HG02884 (cell line): Measurements from ENCODE around the gene FBXO7.

Experiments
- ATAC-seq: cut with Tn5 transposase; IDR thresholded peaks from one replicate; pipeline ENCODE4 v1.9.1; 2021; ENCODE audit warnings: mild to moderate bottlenecking, moderate library complexity; ENCODE audit not compliant: unreplicated experiment

FBXO7 gene

DNA sequence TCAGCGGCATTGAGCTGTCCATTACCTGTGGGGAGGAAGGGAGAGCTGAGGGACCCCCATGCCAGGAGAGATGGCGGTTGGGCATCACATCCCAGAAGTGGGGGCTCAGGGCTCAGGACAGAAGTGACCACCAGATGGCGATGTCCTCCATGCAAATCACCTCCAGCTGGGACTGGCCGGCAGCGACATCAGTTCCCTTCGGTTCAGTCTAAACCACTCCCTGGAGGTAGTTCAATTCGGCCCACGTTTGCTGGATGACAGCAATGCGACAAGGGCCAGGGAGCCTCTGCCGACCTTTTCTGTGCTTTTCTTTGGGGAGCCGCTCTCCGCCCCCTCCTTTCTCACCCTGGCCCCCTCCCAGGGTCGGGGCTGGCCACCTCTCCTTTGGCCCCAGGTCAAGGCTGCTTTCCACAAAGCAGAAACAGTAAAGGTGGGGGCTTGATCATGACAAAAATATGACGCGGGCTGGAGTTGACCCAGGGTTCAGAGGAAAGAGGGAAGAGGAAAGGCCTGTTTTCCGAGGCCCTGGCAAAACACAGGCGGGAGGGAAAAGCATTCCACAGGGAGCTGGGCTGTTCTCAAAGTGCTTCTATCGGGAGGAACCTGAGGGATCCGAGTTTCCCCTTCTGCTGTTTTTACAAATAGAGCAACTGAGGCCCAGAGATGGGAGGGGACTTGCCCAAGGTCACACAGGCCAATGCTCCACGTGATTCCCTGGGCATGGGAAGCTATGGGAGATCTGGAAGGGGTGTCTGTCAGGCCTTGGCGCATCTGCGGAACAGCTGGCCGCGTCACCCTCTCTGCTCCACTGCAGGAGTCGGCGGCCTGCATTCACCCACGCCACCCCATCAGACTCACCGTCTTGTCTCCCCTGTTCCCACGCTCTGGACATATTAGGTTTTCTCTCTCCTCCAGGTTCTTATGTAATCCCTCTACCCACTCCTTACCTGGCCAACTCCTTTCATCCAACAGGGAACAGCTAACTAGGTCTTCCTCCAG lies 54.7 kb downstream of the FBXO7 start:
- ATAC-seq, result no peak

DNA sequence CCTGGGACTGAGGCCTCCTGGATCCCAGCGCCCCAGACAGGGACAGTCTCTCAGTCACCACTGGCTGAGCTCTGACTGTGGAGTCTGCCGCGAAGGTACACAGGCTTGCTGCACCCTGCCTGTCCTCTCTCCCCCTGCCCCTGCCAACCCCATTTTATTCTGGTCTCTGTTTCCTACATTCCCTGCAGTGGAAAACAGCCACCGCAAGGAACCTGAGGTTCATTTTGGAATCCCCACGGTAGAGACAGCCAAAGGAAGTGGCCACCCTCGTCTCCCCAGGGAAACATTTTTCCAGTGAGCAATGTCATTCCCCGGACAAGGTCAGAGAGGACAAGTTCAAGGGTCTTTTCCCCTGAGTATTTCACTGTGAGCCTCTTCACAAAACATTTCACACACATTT lies 56.6 kb downstream of the FBXO7 start:
- no peak for ATAC-seq

DNA sequence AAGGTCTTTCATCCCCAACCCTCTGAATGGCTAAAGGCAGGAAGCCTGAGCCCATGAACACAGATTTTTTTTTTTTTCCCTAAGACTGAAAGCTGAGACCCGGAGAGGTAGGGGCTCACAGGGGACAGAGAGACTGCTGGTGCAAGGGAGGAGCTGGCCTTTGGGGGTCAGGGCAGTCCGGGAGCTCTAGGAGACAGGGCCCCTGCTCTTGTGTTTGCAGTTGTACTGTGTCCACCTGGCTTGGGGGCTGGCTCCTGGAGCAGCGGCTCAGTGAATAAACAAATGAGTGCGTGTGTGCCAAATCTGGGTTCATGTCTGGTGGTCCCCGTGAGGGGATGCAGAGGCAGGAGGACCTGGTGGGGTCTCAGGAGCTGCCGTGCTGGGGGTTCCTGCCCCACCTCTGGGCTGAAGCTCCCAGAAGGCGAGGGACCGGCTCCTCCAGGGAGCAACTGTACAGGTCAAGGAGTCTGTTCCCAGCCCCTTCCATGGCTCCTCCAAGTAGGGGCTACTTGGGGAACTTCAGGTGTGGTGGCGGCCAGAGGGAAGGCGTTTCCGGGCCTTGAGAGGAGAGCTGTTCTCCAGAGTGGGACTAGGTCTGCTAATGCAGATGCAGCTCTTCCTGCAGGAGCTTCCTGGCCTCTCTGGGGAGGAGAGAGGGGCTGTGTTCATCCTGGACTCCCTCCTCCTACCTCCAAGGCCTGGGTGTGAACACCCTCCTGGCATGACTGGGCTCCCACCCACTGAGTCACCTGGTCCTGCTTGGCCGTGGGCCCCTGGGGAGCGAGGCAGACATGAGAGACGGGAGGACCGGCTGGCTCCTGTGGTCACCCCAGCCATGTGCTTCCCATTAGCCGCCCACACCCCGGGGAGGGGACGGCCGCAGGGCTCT lies 57.6 kb downstream of the FBXO7 start:
- no peak for ATAC-seq

DNA sequence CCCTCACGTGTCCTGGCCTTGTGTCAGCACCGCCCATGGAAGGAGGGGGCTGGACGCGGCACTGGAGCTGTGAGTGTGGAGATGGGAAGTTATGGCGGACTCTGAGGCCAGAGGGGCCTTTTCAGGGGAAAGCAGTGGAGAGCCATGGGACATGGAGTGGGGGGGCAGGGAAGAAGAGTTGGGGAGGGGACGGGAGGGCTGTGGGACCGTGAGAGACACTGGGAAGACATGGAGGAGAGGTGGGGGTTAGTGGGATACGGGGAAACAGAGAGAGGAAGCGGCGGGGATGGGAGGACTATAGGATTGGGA lies 58.2 kb downstream of the FBXO7 start:
- ATAC-seq, result no peak

DNA sequence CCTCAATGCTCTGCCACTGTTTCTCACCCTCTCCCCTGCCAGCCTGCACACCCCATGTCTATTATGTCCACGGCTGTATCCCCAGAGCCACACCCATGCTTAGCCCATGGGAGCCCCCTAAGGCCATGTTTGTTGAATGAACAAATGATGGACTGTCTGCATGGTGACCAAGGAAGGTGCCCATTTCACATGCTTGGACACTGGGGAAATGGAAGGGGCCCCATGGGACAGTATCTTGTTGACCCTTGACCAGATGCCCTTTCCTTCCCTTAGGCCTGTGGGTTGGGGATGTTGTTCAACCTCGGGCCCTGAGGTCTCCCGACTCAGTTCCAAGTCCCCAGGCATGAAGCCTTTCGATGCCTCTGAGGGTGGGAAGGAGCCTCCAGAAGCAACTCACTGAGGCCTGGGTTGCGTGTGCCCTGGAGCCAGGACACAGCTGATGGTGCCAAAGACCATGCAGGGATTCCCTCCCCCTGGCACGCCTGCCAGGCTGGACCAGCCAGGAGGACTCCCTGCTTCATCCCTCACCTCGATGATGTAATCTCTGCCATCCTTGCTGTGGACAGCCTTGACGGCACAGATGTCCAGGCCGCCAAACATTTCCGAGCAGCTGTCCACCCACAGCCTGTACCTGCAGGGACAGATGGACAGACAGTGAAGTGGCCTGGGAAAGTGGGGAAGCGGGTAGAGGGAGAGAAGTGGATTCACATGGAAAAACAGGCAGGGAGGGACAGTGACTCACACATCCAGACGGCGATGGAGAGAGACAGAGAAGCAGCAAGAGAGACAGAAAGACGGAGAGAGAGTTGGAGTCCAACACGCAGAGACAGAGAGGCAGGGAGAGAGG lies 58.9 kb downstream of the FBXO7 start:
- ATAC-seq, result no peak

DNA sequence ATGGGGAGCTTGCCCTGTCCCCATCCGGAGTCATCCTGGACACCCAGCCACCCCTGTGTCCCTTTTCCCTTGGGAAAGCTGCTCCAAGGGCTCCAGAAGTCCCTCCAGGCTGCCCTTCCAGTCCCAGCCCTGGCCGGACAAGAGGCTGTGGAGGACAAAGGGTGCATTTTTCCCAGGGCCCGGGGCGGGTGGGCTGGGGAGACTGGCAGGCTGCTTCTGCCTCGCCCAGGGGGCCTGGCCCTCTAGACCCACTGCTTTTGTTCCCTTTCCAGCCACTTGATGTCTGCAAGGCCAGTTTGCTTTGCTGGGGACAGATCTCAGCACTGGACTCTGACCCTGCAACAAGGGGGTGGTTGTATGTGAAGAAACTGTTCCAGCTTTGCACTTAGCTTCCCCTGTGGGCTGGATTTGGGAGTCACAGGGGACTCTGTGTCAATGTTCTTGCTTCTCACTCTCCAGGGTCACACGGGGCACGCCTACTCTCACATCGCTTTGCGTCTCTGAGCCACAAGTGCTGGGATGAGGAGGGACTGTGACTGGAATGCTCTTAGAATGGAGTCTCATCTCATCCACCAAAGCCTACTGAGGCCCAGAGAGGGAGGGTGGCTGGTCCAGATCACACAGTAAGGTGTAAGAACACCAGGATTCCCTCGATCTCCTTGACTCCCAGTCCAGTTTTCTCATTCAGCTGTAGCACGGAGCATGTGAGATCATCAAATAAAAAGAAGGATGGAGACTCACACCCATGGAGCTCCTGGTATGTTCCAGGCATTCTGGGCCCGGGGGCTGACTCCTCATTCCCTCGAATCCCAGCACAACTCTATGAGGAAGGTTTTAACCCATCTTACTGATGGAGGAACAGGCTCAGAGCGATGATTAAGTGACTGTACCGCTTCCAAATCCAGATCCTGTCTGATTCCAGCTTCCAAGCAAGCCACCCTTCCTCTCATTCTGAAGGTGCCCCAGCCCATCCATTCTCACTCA lies 59.9 kb downstream of the FBXO7 start:
- ATAC-seq, result no peak

DNA sequence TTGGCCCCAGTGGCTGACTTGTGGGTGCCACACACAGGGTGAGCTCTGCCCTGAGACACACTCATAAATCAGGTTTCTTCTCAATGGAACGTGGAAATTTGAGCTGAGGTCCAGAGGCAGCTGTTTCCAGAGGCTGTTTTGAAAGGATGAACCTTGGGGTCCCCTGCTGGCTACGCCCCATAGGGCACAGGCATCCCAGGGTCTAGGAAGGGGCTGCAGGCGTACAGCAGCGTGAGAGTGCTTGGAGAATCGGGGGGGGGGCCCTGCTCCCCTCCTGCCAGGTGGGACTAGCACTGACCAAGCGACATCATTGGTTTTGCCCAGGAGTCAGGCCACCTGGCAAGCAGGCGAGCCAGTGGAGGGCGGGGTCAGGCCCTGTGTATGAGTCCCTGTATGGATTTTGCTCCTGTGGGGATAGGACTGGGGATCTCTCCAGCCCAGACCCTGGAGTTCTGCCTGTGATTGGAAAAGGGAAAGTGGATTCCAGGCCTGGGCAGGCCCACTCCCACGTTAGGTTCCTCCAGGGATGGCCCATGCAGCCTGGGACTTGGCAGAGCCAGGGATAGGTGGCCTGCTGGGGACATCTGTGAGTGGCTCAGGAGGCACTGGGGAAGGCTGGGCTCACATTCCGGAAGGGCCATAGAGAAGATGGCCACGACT lies 61.0 kb downstream of the FBXO7 start:
- ATAC-seq, result no peak

DNA sequence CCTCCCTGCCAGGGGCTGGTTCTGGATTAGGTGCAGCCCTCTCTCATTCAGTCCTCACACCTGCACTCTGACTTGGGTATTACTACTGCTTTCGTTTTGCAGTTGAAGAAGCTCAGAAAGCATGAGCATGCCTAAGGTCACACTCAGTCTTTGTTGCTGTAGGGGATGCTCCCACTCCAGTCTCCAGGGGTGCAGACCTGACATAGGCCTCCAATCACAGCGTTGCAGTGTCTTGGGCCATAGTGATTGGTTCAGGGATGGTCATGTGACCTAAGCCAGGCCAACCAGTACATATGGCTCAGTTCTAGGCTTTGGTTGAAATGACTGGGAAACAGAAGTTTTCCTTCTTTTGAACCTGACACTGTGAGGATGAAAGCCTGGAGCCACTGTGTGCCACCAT lies 61.7 kb downstream of the FBXO7 start:
- ATAC-seq, result no peak

DNA sequence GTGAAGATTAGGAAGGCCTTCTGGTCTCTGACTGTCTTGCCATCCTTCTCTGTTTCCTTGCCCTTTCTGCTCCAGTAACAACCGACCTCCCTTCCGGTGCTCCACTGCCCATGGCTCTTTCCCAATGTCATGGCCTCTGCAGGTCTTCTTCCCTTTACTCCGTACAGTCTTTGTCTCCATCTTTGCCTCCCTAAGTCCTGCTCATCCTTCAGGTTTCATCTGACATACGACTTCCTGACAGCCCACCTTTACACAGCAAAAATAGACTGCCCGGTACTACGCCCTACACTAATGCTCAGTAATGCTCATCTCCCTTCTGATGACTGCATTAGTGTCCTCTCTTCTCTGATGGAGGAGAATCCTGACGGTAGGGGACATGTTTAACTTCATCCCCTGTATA lies 63.9 kb downstream of the FBXO7 start:
- ATAC-seq, result no peak

DNA sequence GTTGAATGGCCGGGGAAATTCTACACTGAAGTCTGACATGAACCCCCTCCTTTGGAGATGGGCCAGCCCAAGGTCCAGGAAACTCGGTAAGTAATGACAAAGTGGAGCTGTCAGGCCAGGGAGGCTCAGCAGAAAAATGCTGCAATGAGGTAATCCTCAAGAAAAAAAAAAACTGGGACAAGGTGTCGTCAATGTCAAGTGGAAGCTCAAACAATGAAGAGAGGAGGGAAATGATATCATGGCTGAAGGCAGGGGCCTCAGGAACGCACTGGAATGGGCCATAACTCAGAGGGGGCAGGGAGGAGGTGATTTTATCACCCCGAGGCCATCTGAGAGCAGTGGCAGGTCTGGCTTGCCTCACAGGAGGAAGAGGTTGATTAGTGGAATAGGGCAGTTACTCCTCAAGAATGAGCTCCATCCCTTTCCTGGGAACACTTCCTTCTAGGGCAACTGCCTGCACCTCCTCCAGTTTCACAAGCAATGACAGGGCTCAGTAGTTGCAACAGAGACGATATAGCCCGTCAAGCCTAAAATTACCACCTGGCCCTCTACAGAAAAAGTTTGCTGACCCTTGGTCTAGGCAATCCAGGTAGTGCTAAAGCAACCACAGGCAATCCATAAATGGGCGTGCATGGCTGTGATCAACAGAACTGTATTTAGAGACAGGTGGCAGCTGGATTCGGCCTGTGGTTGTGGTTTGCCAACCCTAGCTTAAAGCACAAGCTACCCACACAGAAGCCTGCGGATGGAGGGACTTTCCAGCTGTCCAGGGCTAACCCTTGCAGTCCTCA lies 65.2 kb downstream of the FBXO7 start:
- no peak for ATAC-seq

DNA sequence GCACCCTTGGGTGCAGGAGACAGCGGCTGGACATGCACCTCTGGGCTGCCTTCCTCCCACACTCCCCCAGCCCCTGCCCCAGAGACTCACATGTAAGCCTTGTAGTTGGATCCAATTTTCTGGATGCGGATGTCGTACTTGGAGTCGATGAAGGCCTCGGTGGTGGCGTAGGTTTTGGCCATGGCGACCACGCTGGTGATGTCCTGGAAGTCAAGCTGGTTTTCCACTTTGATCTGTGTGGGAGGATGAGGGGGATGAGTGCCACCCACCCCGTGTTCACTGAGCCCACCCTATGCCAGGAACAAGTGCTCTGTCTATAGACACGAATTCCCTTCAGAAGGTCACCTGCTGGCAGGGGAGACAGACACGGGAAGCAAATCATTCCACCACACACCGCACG lies 66.9 kb downstream of the FBXO7 start:
- no peak for ATAC-seq

DNA sequence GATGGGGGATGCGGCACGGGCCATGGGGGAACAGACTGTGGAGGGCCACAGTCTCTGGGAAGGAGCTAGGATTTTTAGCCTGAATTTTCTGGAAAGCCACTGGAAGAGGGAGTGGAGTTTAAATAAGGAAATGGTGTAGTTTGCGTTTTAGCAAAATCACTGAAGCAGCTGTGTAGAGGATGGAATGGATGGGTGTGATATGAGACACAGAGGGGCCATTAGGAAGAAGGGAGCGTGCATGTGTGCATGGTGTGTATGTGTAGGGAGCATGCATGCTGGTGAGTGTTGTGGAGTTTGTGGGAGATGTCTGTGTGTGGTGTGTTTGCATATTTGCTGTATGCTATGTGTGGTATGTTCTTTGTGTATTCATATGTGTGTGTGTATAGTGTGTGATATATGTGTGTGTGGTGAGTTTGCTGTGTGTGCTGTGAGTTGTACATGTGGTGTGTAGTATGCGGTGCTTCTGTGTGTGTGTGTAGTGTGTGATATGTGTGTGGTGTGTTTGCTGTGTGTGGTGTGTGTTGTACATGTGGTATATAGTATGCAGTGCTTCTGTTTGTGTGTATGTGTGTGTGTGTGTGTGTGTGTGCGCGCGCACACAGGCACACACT lies 67.6 kb downstream of the FBXO7 start:
- no peak for ATAC-seq

DNA sequence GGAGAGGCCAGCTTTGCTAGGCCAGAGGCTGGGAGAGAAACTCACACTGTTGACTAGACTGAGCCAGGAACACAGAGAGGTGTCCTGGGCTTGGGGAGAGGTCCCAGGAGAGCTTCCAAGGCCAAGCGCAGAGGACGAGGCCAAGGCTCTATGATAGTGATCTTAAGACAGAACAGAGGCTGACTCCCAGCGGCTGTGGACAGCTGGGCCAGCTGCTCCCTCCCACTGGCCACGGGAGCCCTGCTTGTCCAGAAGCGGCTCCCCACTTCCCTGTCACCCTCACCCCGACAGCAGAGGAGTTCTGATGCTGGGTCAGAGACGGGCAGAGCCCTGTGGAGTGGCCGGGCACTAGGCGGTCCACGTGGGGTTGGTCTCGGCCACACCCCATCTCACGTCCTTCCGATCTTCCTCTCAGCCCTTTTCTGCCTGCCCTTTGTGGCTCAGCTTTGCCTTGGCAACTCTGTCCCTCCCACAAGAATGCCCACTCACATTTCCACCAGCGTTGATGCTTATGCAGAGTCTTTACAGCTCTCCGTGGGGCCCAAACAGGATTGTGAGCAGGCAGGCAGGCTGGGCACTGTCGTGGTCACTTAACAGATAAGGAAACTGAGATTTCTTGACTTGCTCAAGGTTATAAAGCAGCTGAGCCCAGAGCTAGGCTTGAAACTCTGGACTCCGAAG lies 68.2 kb downstream of the FBXO7 start:
- no peak for ATAC-seq

DNA sequence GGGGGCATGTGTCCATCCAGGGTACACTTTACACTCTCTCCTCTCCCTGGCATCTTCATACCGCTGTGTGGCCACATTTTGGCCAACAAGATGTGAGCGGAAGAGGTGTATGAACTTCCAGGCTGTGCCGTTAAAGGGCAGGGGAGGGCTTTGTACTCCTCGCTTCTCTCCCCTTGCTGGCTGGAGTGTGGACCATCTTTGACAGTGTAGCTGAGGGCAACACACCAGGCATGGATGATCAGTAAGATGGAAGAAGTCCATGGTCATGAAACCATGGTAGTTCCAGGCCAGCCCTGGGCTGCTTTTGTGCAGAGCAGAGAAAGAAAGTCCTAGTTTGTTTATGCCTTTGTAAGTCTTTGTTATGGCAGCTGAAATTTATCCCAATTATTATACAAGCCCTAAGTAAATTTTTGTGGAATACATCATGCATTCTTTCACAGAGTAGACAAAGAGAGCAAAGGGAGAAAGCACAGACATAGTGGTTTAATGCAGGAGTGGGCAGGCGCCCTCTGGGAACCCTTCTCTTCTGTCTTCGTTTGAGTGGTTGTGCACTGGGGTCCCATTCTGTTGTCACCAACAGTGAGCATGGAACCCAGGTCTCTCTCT lies 70.4 kb downstream of the FBXO7 start:
- ATAC-seq, result no peak

DNA sequence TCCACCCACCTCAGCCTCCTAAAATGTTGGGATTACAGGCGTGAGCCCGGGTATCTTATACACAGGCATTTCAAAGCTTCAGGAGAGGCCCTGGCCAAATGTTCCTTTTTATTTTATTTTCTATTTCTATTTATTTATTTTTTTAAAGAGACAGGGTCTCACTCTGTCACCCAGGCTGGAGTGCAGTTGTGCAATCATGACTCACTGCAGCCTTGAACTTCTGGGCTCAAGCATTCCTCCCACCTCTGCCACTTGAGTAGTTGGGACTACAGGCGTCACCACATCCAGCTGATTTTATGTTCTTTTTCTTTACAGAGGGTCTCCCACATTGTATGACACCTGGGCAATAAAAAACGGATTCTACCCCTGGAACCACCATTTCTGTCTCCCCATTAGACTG lies 71.2 kb downstream of the FBXO7 start:
- no peak for ATAC-seq

DNA sequence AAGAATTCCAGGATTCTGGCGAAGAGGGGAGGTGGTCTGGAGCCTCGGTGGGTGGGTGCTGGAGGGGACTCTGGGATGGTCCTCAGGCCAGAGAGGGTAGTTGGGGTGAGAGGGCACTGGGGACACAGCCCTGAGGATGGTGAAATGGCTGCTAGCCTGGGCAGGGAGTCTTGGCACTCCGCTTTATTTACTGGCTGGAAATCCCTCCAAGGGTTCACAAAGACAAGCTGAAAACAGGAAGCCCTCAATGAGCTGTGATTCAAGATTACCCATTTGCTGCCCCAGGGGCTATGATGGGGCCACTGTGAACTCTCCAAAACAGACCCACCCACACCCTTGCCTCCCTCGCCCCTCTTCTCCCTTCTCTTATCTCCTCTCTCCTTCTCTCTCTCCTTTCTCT lies 71.9 kb downstream of the FBXO7 start:
- ATAC-seq, result no peak

DNA sequence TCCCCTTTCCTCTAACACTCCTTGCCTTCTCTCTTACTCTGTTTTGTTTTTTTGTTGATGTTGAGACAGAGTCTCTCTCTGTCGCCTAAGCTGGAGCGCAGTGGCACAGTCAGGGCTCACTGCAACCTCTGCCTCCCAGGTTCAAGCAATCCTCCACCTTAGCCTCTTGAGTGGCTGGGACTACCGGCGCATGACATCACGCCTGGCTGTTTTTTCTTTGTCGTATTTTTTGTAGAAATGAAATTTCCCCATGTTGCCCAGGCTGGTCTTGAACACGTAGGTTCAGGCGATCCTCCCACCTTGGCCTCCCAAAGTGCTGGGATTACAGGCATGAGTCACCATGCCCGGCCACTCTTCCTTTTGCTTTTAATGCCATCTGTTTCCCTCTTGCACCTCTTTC lies 72.3 kb downstream of the FBXO7 start:
- ATAC-seq, result no peak
